Gastroesophageal sphincter (tissue), 4 donors: ENCODE data around the gene WNT2. TPM values are rescaled to one million over a fixed set of nuclear protein-coding genes. Genes with fewer than 3 reads are reported as not detected.

ENCODE experiments used
- ATAC-seq: fragments of 150-250 bp; one replicate; pipeline ENCODE4 v1.9.1; 2016; ENCODE audit warnings: mild to moderate bottlenecking, moderate library complexity
- H3K27ac ChIP-seq, 4 donors: fragments of 200-600 bp; sonication (generic) in 3 of 4; 1 replicate in 3 of 4; 2 replicates in 1 of 4; pipeline ENCODE4 v1.5.1; 2016 to 2019
- H3K27me3 ChIP-seq: fragments of 200-600 bp; sonication (generic); one replicate; pipeline ENCODE4 v1.5.1; 2019
- H3K36me3 ChIP-seq, 2 donors: fragments of 200-600 bp; sonication (generic); one replicate each; pipeline ENCODE4 v1.5.1; 2019; ENCODE audit warnings: control low read depth in 1 of 2
- H3K4me1 ChIP-seq, 3 donors: fragments of 200-600 bp; sonication (generic); 1 replicate in 2 of 3; 2 replicates in 1 of 3; pipeline ENCODE4 v1.5.1; 2016 to 2019; ENCODE audit warnings: control low read depth in 2 of 3
- H3K4me3 ChIP-seq, 2 donors: fragments of 200-600 bp; sonication (generic); one replicate each; pipeline ENCODE4 v1.5.1; 2019; ENCODE audit warnings: mild to moderate bottlenecking in 1 of 2, moderate library complexity in 1 of 2
- H3K9me3 ChIP-seq, 3 donors: fragments of 200-600 bp; sonication (generic); one replicate each; pipeline ENCODE4 v1.5.1; 2017 to 2019; ENCODE audit warnings: control low read depth in 2 of 3
- CTCF ChIP-seq, 4 experiments: fragments of 200-600 bp in 2 of 4; fragments of 450-650 bp in 2 of 4; sonication (generic) in 1 of 4; IDR thresholded peaks; one replicate each; pipeline ENCODE4 v1.5.1; 2017 to 2019; ENCODE audit warnings: antibody characterized with exemption in 4 of 4, mild to moderate bottlenecking in 2 of 4, moderate library complexity in 2 of 4
- EP300 ChIP-seq: sonication (generic); formaldehyde crosslinking; IDR thresholded peaks from one replicate; pipeline ENCODE4 v1.6.1; 2017; ENCODE audit warnings: antibody characterized with exemption, mild to moderate bottlenecking
- POLR2A ChIP-seq, 2 donors: fragments of 450-650 bp; IDR thresholded peaks; one replicate each; pipeline ENCODE4 v1.6.1; 2017; ENCODE audit warnings: antibody characterized with exemption in 2 of 2, mild to moderate bottlenecking in 2 of 2, moderate library complexity in 1 of 2
- POLR2AphosphoS5 ChIP-seq: sonication (generic); formaldehyde crosslinking; IDR thresholded peaks from one replicate; pipeline ENCODE4 v1.6.1; 2017; ENCODE audit warnings: antibody characterized with exemption
- WGBS, 2 donors: methylation state at CpG; one replicate each; pipeline ENCODE4 v1.1.5; 2018; ENCODE audit warnings: low coverage in 1 of 2; 5-methylcytosine and 5-hydroxymethylcytosine counted together
- total RNA-seq, 4 donors: library from RNA; depleted of rRNA; stranded (reverse); fragments of >200 nt; gene quantifications; one replicate each; pipeline ENCODE4 v1.1.0, GENCODE V29; 2016

WNT2 gene
- total RNA-seq, 4 donors from 2014 or later, result 0.54 to 1.3 (median 1.1) TPM; not detected in 1

DNA sequence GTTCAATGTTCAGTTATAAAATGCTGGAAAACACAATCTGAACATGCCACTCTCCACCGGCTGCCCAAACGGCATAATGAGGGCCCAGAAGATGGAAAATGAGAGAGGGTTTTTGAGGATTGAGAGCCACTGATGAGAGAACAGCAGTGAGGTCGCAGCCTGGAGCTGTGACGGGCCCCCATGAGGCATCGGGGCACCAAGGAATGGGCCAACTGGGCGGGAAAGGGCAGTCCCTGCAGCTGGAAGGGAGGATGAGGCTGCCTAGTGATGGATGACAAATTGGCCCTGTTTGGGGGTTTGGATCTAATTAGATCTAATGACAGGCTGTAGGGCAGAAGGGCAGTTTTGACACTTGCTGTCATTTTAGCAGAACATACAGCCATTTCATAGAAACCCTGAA, 39.1 kb downstream of the WNT2 start:
- Histone ChIP-seq H3K27me3 (no peaks in the 10 kb centered on the region), H3K27ac (no peak overlapping the region), H3K4me3 (no peak overlapping the region), H3K4me1 (no peaks in the 10 kb centered on the region), H3K9me3 (no peaks in the 10 kb centered on the region), H3K36me3 (no peaks in the 10 kb centered on the region)
- WGBS, 2 donors, result 77% methylated on average over 6 of the region's 6 CpGs; no CpG with 5 or more reads in 1 of the 2 donors
- TF ChIP-seq POLR2AphosphoS5 (no peak), POLR2A (IDR thresholded peaks at IDR 0.05) (no peak)
- no peak for ATAC-seq

DNA sequence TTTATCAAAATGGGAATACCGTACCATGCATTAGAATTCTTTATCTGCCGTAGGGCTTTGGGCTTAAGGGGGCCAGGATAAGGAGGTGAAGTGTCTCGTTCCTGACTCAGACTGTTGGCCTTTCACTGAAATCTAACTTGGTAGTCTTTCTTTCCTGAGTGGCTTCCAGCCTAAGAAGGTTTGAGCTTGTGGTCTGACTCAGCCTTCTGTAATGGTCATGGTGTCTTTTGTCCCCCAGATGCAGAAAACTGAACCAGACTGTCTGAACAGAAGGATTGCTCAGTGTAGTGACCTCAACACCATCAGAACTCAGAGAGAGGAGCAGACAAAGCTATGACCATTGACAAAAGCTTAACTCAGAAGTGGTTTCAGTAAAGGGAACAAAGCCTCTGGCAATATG, 39.5 kb downstream of the WNT2 start:
- 74 to 92% methylated on average over 3 of the region's 3 CpGs for WGBS, 2 donors
- H3K9me3 ChIP-seq, result no peaks in the 10 kb centered on the region
- no peaks in the 10 kb centered on the region for H3K4me1 ChIP-seq
- no peak overlapping the region for H3K27ac ChIP-seq
- no peaks in the 10 kb centered on the region for H3K27me3 ChIP-seq
- no peak for ATAC-seq
- no peaks in the 10 kb centered on the region for H3K36me3 ChIP-seq
- no peak overlapping the region for H3K4me3 ChIP-seq
- TF ChIP-seq POLR2AphosphoS5 (no peak), CTCF (IDR thresholded peaks at IDR 0.05) (no peak), POLR2A (IDR thresholded peaks at IDR 0.05) (no peak), EP300 (no peak)

- no peaks in the 10 kb centered on the region for H3K36me3 ChIP-seq
- ATAC-seq, result no peak
- H3K27ac ChIP-seq, result no peak overlapping the region
- WGBS, 2 donors, result 30 to 40% methylated on average over 1 of the region's 1 CpG
- no peaks in the 10 kb centered on the region for H3K4me1 ChIP-seq
- H3K9me3 ChIP-seq, result no peaks in the 10 kb centered on the region
- H3K4me3 ChIP-seq, result no peak overlapping the region
- no peaks in the 10 kb centered on the region for H3K27me3 ChIP-seq
- TF ChIP-seq POLR2AphosphoS5, result no peak
- no peak for TF ChIP-seq POLR2A (IDR thresholded peaks at IDR 0.05)
- no peak for TF ChIP-seq EP300
- TF ChIP-seq CTCF (IDR thresholded peaks at IDR 0.05), result no peak
Observed at GRCh38 chr7:117282239-117282812, 40.5 kb downstream of the WNT2 start.

DNA sequence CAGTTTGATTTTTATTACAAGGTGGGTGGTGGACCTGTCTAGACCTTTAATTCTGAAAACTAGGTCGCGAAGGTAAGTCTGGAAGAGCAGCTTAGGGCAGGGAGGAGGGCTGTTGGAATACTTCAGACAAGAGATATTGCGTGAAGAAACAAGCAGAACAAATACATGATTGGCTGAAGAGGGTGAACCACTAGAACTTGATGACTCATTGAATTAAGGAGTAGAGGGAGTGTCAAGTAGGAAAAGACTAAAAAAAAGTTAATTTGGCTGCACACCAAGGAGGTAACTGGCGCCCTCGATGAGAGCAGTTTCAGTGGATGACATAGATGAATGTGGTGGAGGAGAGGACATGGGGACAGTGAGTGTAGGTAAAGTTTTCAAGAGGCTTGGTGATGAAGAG, 41.3 kb downstream of the WNT2 start:
- no peaks in the 10 kb centered on the region for H3K36me3 ChIP-seq
- H3K4me1 ChIP-seq, result no peaks in the 10 kb centered on the region
- no peaks in the 10 kb centered on the region for H3K9me3 ChIP-seq
- no peaks in the 10 kb centered on the region for H3K27me3 ChIP-seq
- no peak for ATAC-seq
- TF ChIP-seq POLR2A (IDR thresholded peaks at IDR 0.05) (no peak), POLR2AphosphoS5 (no peak), CTCF (IDR thresholded peaks at IDR 0.05) (no peak), EP300 (no peak)
- H3K4me3 ChIP-seq, result no peak overlapping the region
- H3K27ac ChIP-seq, result no peak overlapping the region
- WGBS, 2 donors, result 75 to 85% methylated on average over 3 to 5 of the region's 5 CpGs

DNA sequence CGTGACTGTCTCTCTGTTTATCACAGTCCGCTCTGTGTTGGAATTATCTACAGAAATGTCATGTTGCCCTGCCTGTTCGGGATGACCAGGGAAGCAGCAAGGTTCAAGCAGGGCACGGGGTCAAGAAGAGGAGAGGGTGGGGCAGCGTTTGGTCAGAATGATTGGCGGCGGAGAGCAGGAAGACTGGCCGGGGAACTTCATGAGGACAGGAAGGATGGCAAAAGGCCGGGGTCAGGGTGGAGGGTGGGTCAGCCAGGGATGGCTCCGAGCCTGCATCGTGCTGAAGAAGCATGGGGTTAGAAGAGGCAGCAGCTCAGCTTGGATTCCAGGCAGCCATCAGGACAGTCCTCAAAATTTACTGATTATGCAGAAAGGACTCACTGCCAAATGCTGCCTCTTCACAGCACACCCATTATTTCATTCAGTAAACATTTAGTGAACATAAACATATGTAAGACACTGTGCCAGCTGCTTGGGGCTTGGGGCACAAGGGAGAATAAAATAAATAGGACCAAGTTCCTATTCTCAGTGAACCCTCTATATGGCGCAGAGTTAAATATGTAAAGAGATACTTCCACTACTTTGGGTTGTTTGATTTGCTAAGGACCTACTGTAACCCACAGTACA, 42.8 kb downstream of the WNT2 start:
- Histone ChIP-seq H3K4me1 (no peaks in the 10 kb centered on the region), H3K9me3 (no peaks in the 10 kb centered on the region), H3K27me3 (no peaks in the 10 kb centered on the region), H3K27ac (no peak overlapping the region), H3K4me3 (no peak overlapping the region), H3K36me3 (no peaks in the 10 kb centered on the region)
- no peak for TF ChIP-seq POLR2A (IDR thresholded peaks at IDR 0.05)
- no peak for TF ChIP-seq CTCF (IDR thresholded peaks at IDR 0.05)
- no peak for TF ChIP-seq EP300
- TF ChIP-seq POLR2AphosphoS5, result no peak
- ATAC-seq, result peak; percentile 15
- WGBS, 2 donors, result 44 to 53% methylated on average over 6 to 10 of the region's 12 CpGs
